GM20000 (cell line): ENCODE data around the gene PLOD1.

Source experiments
- DNase-seq: peaks from one replicate; pipeline ENCODE4 v3.0.0; 2012; ENCODE audit warnings: low spot score
- TF ChIP-seq, protein P1 (sequence below): IDR thresholded peaks from 2 replicates; pipeline ENCODE4 v1.5.1; 2012; ENCODE audit warnings: mild to moderate bottlenecking, control low read depth; ENCODE audit errors: extremely low read depth, missing control alignments

Gene PLOD1

DNA sequence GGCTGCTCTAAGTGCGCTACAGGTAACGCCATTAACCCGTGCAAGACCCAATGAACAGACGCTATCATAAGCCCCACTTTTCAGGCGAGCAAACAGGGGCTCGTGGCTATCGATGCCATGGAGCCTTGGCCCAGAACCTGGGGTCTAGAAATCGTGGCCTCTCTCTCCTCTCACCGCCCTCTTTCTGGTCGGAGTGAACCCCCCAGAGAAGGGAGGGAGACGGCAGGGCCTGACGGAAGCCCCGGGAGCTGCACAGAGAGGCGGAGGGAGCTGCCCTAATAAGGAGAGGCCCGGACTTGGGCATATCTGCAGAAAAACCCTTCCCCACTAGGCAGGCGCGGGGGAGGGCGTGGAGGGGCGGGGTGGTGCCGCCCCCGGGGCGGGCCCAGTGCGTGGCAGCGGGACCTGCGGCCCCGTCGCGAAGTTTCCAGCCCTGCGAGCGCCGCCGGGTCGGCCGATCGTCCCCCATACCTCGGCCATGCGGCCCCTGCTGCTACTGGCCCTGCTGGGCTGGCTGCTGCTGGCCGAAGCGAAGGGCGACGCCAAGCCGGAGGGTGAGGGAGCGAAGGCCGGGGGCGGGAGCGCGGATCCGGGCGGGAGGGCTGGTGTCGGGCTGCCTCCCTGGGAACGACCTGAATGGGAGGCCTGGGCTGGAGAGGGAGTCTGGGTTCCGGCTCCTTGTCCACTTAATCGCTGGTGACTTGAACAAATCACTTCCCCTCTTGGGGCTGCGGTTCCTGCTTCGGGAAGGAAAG lies at the start of gene PLOD1:
TSS of gene PLOD1 (plus strand) at position 416 of the 755 bp plus-strand sequence. CDS start at position 479, 63 bp downstream.
- TF ChIP-seq, protein P1, sequence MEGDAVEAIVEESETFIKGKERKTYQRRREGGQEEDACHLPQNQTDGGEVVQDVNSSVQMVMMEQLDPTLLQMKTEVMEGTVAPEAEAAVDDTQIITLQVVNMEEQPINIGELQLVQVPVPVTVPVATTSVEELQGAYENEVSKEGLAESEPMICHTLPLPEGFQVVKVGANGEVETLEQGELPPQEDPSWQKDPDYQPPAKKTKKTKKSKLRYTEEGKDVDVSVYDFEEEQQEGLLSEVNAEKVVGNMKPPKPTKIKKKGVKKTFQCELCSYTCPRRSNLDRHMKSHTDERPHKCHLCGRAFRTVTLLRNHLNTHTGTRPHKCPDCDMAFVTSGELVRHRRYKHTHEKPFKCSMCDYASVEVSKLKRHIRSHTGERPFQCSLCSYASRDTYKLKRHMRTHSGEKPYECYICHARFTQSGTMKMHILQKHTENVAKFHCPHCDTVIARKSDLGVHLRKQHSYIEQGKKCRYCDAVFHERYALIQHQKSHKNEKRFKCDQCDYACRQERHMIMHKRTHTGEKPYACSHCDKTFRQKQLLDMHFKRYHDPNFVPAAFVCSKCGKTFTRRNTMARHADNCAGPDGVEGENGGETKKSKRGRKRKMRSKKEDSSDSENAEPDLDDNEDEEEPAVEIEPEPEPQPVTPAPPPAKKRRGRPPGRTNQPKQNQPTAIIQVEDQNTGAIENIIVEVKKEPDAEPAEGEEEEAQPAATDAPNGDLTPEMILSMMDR = no peak
- peak; percentile 97 for DNase-seq

DNA sequence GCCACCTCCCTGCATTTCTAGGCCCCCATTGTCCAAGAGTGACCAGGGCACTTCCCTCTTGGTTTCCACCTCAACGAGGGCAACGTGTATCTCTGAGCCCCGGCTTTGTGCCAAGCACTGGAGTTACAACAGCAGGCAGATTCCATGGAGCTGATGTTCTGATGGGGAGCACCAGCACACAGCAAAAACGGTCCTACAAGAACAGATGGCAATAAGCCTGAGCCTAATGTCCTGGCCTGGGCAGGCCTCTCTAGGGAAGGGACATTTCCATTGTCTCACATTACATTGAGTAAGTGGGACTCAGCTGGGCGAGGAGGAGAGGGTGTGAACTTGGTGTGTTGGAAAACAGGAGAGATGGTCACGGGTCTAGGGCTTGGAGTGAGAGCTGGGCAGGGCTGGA lies 48.6 kb upstream of the PLOD1 start:
- DNase-seq = no peak

DNA sequence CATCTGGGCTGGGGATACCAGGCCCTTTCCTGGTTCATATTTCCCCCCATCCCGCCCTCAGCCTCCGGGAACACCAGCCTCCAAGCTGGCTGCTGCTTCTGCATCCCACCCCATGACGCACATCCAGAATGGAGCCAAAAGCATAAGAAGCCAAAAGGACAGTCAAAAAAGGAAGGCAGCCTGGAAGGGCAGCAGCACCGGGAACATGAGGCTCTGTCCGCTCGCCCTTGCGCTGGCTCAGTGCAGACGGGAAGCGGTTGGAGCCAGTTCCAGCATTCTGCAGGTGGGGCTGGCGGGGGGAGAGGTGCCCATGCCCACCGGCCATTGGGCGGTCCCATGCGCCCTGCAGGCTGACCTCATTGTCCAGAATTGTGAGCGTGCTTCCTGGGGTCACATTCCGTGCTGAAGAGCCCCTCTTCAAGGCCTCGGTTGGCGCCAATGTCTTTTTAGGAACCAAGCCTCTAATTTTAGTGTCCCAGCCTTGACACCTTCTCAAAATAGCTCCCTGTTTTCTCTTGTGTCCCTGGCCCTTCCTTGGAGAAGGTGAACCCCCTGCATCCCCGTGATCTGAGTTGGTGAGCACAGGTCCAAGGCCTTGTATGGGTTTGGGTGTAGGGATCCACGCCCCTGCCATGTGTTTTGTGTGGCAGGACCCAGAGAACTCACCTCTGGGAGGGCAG lies 47.4 kb upstream of the PLOD1 start:
- no peak for DNase-seq
- TF ChIP-seq, protein P1 = no peak

More for the DNA sequence above, 48.6 kb upstream of the PLOD1 start:
- TF ChIP-seq, protein P1 = no peak

DNA sequence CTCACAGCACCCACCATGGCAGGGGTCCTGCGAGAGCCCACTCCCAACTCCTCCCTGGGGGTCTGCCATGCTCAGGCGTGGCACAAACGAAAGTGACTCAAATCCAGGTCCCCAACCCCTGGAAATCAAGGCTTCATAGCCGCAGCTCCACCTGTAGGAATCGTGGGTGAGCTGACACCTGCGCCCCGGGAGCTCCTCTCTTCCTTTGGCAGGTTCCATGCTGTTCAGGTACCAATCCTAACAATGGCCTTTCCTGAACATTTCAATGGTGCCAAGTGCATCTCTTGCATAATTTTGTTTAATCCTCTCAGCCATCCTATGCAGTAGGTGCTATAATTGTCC lies 46.9 kb upstream of the PLOD1 start:
- TF ChIP-seq, protein P1 = no peak
- DNase-seq = no peak

DNA sequence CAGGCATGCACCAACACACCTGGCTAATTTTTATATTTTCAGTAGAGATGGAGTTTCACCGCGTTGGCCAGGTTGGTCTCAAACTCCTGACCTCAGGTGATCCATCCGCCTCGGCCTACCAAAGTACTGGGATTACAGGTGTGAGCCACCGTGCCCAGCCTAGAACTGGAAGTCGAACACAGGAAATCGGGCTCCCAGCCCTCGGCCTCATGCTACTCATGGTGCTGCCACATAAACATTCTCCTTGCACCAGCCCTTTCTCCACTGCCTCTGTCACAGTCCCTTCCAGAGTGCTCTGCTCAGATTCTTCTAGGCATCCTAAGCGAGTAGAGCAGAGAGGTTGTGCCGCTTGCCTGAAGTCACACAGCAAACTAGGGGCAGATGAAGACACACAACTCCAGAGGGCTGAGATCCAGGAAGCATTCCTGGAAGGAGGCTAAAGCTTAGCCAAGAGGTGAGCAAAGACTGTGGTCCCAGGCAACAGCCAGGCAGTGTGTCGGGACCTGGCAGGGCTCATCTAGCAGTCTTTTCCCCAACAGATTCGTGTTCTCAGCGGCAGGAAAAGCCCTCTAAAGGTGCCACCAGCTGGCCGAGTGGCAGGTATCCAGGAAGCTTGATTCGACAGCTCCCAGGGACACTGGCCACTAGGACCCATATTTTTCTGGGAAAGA lies 46.2 kb upstream of the PLOD1 start:
- DNase-seq = no peak
- TF ChIP-seq, protein P1 = no peak

DNA sequence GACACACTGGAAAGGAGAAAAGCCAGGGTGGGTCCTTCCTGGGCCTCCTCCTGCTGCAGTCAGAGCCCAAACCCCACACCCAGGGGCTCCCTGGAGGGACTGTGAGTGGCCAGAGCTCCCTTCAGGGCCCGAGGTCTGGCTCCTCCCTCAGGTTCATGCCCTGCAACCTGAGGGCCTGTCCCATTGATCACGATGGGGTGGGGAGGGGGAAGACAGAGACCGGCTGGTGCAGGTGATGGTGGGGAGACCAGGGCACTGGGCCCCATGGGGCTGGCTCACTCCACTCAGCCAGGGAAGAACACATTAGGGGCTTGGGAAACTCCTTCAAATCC lies 45.7 kb upstream of the PLOD1 start:
- DNase-seq = no peak
- TF ChIP-seq, protein P1 = no peak

DNA sequence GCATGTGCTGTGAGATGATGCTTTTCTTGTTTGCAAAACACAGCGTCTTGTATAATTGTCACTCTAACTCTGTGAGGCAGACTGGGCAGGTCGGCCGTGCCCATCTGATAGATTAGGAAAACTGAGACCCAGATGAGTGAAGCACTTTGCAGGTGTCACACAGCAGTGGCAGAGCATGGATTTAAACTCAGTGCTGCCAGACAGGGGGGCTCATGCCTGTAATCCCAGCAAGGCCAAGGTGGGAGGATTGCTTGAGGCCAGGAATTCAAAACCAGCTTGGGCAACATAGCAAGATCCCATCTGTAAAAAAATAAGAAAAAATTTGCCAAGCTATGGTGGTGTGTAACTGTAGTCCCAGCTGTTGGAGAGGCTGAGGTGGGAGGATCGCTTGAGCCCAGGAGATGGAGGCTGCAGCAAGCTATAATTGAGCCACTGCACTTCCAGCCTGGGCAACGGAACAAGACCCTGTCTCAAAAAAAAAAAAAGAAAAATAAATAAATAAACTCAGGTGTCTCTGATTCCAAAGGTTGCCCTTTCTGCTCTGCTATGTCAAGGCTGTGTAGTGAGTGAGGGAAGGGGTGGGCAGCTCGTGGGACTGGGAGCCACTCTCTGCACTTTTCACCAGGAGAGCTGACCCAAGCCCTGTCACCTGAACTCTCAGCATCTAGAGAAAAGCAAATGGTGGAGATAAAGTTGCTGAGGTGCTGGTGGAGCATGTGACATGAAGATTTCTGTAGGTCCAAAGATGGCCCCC lies 42.9 kb upstream of the PLOD1 start:
- no peak for DNase-seq
- TF ChIP-seq, protein P1 = no peak
